Measurements from ENCODE around the gene SUGP2.
A peak's percentile ranks its signal among the peaks of the same experiment; 100 is the strongest.

Gene SUGP2

GRCh38 chr19:19064098-19064722, 30.9 kb upstream of the SUGP2 start:
- DNase-seq (no peak), ATAC-seq (ENCODE audit: insufficient read depth, low read depth) (no peak; the same call in 2 of the 3 replicates)
- Histone ChIP-seq H3K4me1 (ENCODE audit: insufficient read depth, low read length) (peaks cover 33% of the 10 kb centered on the region), H3K4me2 (ENCODE audit: insufficient read depth, low read length) (peak overlapping the region; percentile 99), H3K9me3 (ENCODE audit: insufficient read depth, low read length, severe bottlenecking) (no peaks in the 10 kb centered on the region), H3K4me3 (ENCODE audit: low read depth in 1 of 2, low read length in 2 of 2) (peak overlapping the region; percentile 14 to 74; a peak in 3 of 4 replicates), H3K27me3 (ENCODE audit: insufficient read depth, low read length, poor library complexity) (no peaks in the 10 kb centered on the region), H3K79me2 (ENCODE audit: insufficient read depth, low read length) (peaks cover 16% of the 10 kb centered on the region), H3K9ac (ENCODE audit: low read depth, low read length) (peak overlapping the region; percentile 57), H3K27ac (ENCODE audit: low read length) (peak overlapping the region; percentile 33), H4K20me1 (ENCODE audit: insufficient read depth, low read length) (no peaks in the 10 kb centered on the region), H2AFZ (ENCODE audit: low read depth, low read length) (peak overlapping the region; percentile 46), H3K36me3 (ENCODE audit: insufficient read depth, low read length) (peaks cover 18% of the 10 kb centered on the region)
- no peak for TF ChIP-seq EZH2 (IDR thresholded peaks at IDR 0.05; ENCODE audit: borderline replicate concordance, low read depth, low read length, severe bottlenecking)
- TF ChIP-seq CTCF (IDR thresholded peaks at IDR 0.05; ENCODE audit: borderline replicate concordance, extremely low read depth, low read length, poor library complexity, severe bottlenecking) = peak; percentile 66

GRCh38 chr19:19063183-19064097, 30.1 kb upstream of the SUGP2 start, which contains the start of gene SLC25A42:
Gene SLC25A42 (plus strand): TSS chr19:19063994. CDS start chr19:19096125, 32,131 bp downstream.
- DNase-seq (peak; percentile 100), ATAC-seq (ENCODE audit: insufficient read depth, low read depth) (peak; percentile 94)
- Histone ChIP-seq H3K27ac (ENCODE audit: low read length) (peak within 1 kb of the TSS; percentile 73), H2AFZ (ENCODE audit: low read depth, low read length) (peak within 1 kb of the TSS; percentile 72), H3K36me3 (ENCODE audit: insufficient read depth, low read length) (peaks cover 25% of the 10 kb centered on the region), H3K9me3 (ENCODE audit: insufficient read depth, low read length, severe bottlenecking) (no peaks in the 10 kb centered on the region), H3K9ac (ENCODE audit: low read depth, low read length) (peak within 1 kb of the TSS; percentile 59), H3K4me2 (ENCODE audit: insufficient read depth, low read length) (peak within 1 kb of the TSS; percentile 99), H3K4me3 (ENCODE audit: low read depth in 1 of 2, low read length in 2 of 2) (peak within 1 kb of the TSS; percentile 19 to 74; a peak in 3 of 4 replicates), H3K4me1 (ENCODE audit: insufficient read depth, low read length) (peaks cover 33% of the 10 kb centered on the region), H3K27me3 (ENCODE audit: insufficient read depth, low read length, poor library complexity) (no peaks in the 10 kb centered on the region), H3K79me2 (ENCODE audit: insufficient read depth, low read length) (peaks cover 14% of the 10 kb centered on the region), H4K20me1 (ENCODE audit: insufficient read depth, low read length) (no peaks in the 10 kb centered on the region)
- no peak for TF ChIP-seq CTCF (IDR thresholded peaks at IDR 0.05; ENCODE audit: borderline replicate concordance, extremely low read depth, low read length, poor library complexity, severe bottlenecking)
- no peak for TF ChIP-seq EZH2 (IDR thresholded peaks at IDR 0.05; ENCODE audit: borderline replicate concordance, low read depth, low read length, severe bottlenecking)

- H3K36me3 ChIP-seq (ENCODE audit: insufficient read depth, low read length) = peaks cover 33% of the 10 kb centered on the region
- peak overlapping the region; percentile 59 for H3K9ac ChIP-seq (ENCODE audit: low read depth, low read length)
- H3K79me2 ChIP-seq (ENCODE audit: insufficient read depth, low read length) = peaks cover 12% of the 10 kb centered on the region
Measured at GRCh38 chr19:19062454-19063182, 29.3 kb upstream of the SUGP2 start.

More at GRCh38 chr19:19062454-19063182, 29.3 kb upstream of the SUGP2 start:
- peak overlapping the region; percentile 19 to 74; a peak in 3 of 4 replicates for H3K4me3 ChIP-seq (ENCODE audit: low read depth in 1 of 2, low read length in 2 of 2)
- TF ChIP-seq EZH2 (IDR thresholded peaks at IDR 0.05; ENCODE audit: borderline replicate concordance, low read depth, low read length, severe bottlenecking) (no peak), CTCF (IDR thresholded peaks at IDR 0.05; ENCODE audit: borderline replicate concordance, extremely low read depth, low read length, poor library complexity, severe bottlenecking) (no peak)
- H3K4me2 ChIP-seq (ENCODE audit: insufficient read depth, low read length) = peak overlapping the region; percentile 99
- no peaks in the 10 kb centered on the region for H3K9me3 ChIP-seq (ENCODE audit: insufficient read depth, low read length, severe bottlenecking)
- ATAC-seq (ENCODE audit: insufficient read depth, low read depth) = no peak
- peak overlapping the region; percentile 72 for H2AFZ ChIP-seq (ENCODE audit: low read depth, low read length)
- DNase-seq = peak; percentile 30
- no peaks in the 10 kb centered on the region; the same call in 1 of the 2 replicates for H4K20me1 ChIP-seq (ENCODE audit: insufficient read depth, low read length)
- no peaks in the 10 kb centered on the region for H3K27me3 ChIP-seq (ENCODE audit: insufficient read depth, low read length, poor library complexity)
- peak overlapping the region; percentile 73 for H3K27ac ChIP-seq (ENCODE audit: low read length)
- H3K4me1 ChIP-seq (ENCODE audit: insufficient read depth, low read length) = peaks cover 33% of the 10 kb centered on the region

Data from DND-41 (cell line).